CD8-positive, alpha-beta memory T cell (primary cell): ENCODE data around the gene PIP4K2B. TPM values are rescaled to one million over a fixed set of nuclear protein-coding genes. Genes with fewer than 3 reads are reported as not detected.

Experiments
- CTCF ChIA-PET: fragments of 350-600 bp; sonication (Branson Sonifier 250); formaldehyde crosslinking; loops from one replicate; lab custom pipeline; 2021; ENCODE audit warnings: antibody characterized with exemption; lab: Charles Lee
- POLR2A ChIA-PET: fragments of 350-600 bp; sonication (Branson Sonifier 250); formaldehyde crosslinking; loops from one replicate; lab custom pipeline; 2021; ENCODE audit warnings: antibody characterized with exemption; lab: Charles Lee
- DNase-seq, 5 donors: peaks; one replicate each; pipeline versions ENCODE4 v3.0.0 to v3.0.0-alpha.2; 2020 to 2022; ENCODE audit warnings: mixed read lengths in 1 of 5
- H3K27ac ChIP-seq: one replicate; pipeline ENCODE4 v1.7.0; 2013; ENCODE audit warnings: low read depth, mild to moderate bottlenecking, low read length, moderate library complexity
- H3K27me3 ChIP-seq: 2 replicates; pipeline ENCODE4 v1.7.0; 2013; ENCODE audit warnings: low read length, mild to moderate bottlenecking; ENCODE audit not compliant: insufficient read depth, poor library complexity, severe bottlenecking
- H3K36me3 ChIP-seq: 2 replicates; pipeline ENCODE4 v1.7.0; 2013; ENCODE audit warnings: mild to moderate bottlenecking, low read length, moderate library complexity; ENCODE audit not compliant: insufficient read depth
- H3K4me1 ChIP-seq: 2 replicates; pipeline ENCODE4 v1.7.0; 2013; ENCODE audit warnings: mild to moderate bottlenecking, low read length, moderate library complexity; ENCODE audit not compliant: insufficient read depth
- H3K4me3 ChIP-seq: 2 replicates; pipeline ENCODE4 v1.7.0; 2013; ENCODE audit warnings: mild to moderate bottlenecking, low read length
- H3K9me3 ChIP-seq: 2 replicates; pipeline ENCODE4 v1.7.0; 2013; ENCODE audit warnings: mild to moderate bottlenecking, low read length
- H3K27ac Mint-ChIP-seq, 8 donors: one replicate each; pipeline ENCODE4 v1.8.0; 2020 to 2021; ENCODE audit warnings: mixed read lengths in 8 of 8, mild to moderate bottlenecking in 6 of 8, inconsistent platforms in 3 of 8, moderate library complexity in 3 of 8
- H3K27me3 Mint-ChIP-seq, 2 donors: one replicate each; pipeline ENCODE4 v1.8.0; 2020 to 2021; ENCODE audit warnings: mixed read lengths in 2 of 2, mild to moderate bottlenecking in 1 of 2, moderate library complexity in 1 of 2
- H3K36me3 Mint-ChIP-seq, 3 donors: one replicate each; pipeline ENCODE4 v1.8.0; 2020 to 2021; ENCODE audit warnings: mixed read lengths in 3 of 3, inconsistent platforms in 1 of 3, mild to moderate bottlenecking in 1 of 3
- H3K4me1 Mint-ChIP-seq, 3 donors: one replicate each; pipeline ENCODE4 v1.8.0; 2020 to 2021; ENCODE audit warnings: mixed read lengths in 3 of 3, inconsistent platforms in 1 of 3, mild to moderate bottlenecking in 1 of 3
- H3K4me3 Mint-ChIP-seq, 7 donors: one replicate each; pipeline ENCODE4 v1.8.0; 2020 to 2021; ENCODE audit warnings: mixed read lengths in 7 of 7, mild to moderate bottlenecking in 6 of 7, moderate library complexity in 4 of 7, inconsistent platforms in 2 of 7
- H3K9me3 Mint-ChIP-seq, 5 donors: one replicate each; pipeline ENCODE4 v1.8.0; 2020 to 2022; ENCODE audit warnings: mixed read lengths in 5 of 5, mild to moderate bottlenecking in 3 of 5, moderate library complexity in 2 of 5, inconsistent platforms in 1 of 5
- polyA plus RNA-seq: library from polyadenylated mRNA; unstranded; fragments of 300-500 nt; fragmentation: Illumina TruSeq; gene quantifications from one replicate; pipeline ENCODE4 v1.2.3, GENCODE V29; 2021
- total RNA-seq, 2 experiments: library from RNA; stranded (reverse); gene quantifications; one replicate each; pipeline ENCODE4 v1.2.3, GENCODE V29; 2021

Gene PIP4K2B
- total and polyA plus RNA-seq, 3 experiments from 2014 or later = 17.4 to 44.6 (median 43.4) TPM

- Mint-ChIP-seq H3K9me3 (no peaks in the 10 kb centered on the region), H3K4me3 (peak overlapping the region; percentile 76 to 92 (median 86)), H3K4me1 (peaks cover 32 to 43% (median 38%) of the 10 kb centered on the region in 3 donors), H3K27ac (peak overlapping the region; percentile 52 to 94 (median 90)), H3K36me3 (peaks cover 0 to 53% (median 13%) of the 10 kb centered on the region in 3 donors), H3K27me3 (no peaks in the 10 kb centered on the region)
- DNase-seq = no peak
- Histone ChIP-seq H3K4me1 (peaks cover 31% of the 10 kb centered on the region), H3K27ac (peak overlapping the region; percentile 67), H3K4me3 (peak overlapping the region; percentile 78), H3K36me3 (peaks cover 19% of the 10 kb centered on the region), H3K9me3 (no peaks in the 10 kb centered on the region), H3K27me3 (no peaks in the 10 kb centered on the region)
- ChIA-PET POLR2A (no interaction called here), CTCF (no interaction called here)
Measured at GRCh38 chr17:38800237-38800760, 943 bp upstream of the PIP4K2B start.

DNA sequence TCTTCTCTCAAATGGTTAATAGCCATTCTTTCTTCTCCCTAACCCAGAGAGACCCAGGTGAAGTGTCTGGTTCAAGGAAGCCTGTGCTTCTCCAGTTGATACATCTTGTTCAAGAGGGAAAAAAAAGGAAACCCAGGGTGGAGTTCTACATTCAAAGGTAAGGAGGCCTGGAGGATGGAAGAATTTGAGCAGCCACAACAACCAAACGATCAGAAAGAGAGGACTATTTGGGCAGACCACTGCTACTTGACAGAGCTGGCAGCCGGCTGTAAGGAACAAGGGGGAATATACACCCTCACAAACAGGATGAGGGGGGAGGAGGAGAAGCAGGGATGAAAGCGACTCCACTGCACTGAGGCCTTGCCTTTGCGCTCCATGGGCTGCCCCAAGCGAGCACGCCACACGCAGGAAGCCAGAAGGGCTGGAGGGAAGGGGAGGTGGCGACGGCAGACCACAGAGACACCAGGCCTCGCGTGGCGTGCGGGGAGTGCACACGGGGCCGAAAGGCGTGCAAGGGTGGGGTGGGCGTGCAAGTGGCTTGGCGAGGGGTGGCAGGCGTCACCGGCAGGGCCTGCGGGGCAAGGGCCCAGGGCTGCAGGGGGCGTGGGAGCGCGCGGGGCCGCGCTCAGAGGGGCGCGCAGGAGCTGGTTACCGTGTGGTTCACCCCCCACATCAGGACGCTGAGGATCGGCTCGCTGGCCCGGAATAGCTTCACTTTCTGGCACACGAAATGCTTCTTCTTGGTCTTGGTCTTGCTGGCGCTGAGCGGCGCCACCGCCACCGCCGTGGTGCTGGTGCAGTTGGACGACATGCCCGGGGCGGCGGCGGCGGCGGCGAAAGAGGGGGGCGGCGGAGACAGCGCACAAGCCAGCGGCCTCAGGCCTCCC is 499 bp downstream of the PIP4K2B start:
- Histone ChIP-seq H3K36me3 (peaks cover 19% of the 10 kb centered on the region), H3K9me3 (no peaks in the 10 kb centered on the region), H3K27ac (peak overlapping the region; percentile 65), H3K27me3 (no peaks in the 10 kb centered on the region), H3K4me1 (peaks cover 31% of the 10 kb centered on the region), H3K4me3 (peak overlapping the region; percentile 65)
- ChIA-PET CTCF (interaction anchor here (0.8 to 1.9 kb wide), 2 partner anchors 20 to 376 kb away, joined by 3 to 5 read pairs; no protein-coding TSS in a partner anchor), POLR2A (interaction anchor here (0.9 to 1.5 kb wide), 6 partner anchors 26 to 354 kb away, joined by 3 to 9 read pairs (median 4); partner anchors contain the start of genes CWC25, LASP1 and RPL23)
- Mint-ChIP-seq H3K4me3 (peak overlapping the region; percentile 88 to 100 (median 93)), H3K9me3 (no peaks in the 10 kb centered on the region), H3K4me1 (peaks cover 35 to 55% (median 47%) of the 10 kb centered on the region in 3 donors), H3K36me3 (peaks cover 0 to 56% (median 9%) of the 10 kb centered on the region in 3 donors), H3K27ac (peak overlapping the region; percentile 80 to 97 (median 94)), H3K27me3 (no peaks in the 10 kb centered on the region)
- DNase-seq = peak in 4 of 5 donors; percentile 42 to 70 (median 58)

DNA sequence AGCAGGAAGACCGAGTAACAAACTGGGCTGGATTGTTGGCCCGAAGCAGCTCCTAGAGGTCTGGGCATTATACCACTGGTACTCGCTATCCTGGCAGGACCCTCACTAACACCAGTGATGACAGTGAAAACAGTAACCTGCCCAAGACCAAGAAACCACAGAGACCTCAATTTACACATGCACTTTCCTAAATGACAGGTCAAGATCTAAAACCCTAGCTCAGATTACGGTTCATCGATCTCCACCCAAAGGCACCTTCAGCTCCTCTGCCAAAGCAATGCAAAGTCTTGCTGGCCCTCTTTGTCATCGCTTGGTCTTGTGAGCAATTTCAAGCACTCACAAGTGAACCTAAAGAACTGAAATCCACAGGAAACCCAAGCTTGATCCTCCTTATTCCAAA is 1.5 kb downstream of the PIP4K2B start:
- peaks cover 0 to 53% (median 8%) of the 10 kb centered on the region in 3 donors for H3K36me3 Mint-ChIP-seq
- ChIA-PET CTCF (interaction anchor here (1.9 kb wide), 1 partner anchor 377 kb away, joined by 5 read pairs; no protein-coding TSS in a partner anchor), POLR2A (no interaction called here)
- H3K4me1 ChIP-seq = peaks cover 31% of the 10 kb centered on the region
- H3K36me3 ChIP-seq = peaks cover 18% of the 10 kb centered on the region
- peak overlapping the region; percentile 65 for H3K4me3 ChIP-seq
- no peaks in the 10 kb centered on the region for H3K9me3 ChIP-seq
- no peak for DNase-seq
- peaks cover 35 to 58% (median 50%) of the 10 kb centered on the region in 3 donors for H3K4me1 Mint-ChIP-seq
- no peaks in the 10 kb centered on the region for H3K27me3 Mint-ChIP-seq
- peak overlapping the region; percentile 88 to 100 (median 93) for H3K4me3 Mint-ChIP-seq
- no peaks in the 10 kb centered on the region for H3K27me3 ChIP-seq
- H3K27ac Mint-ChIP-seq = peak overlapping the region; percentile 80 to 97 (median 93)
- no peaks in the 10 kb centered on the region for H3K9me3 Mint-ChIP-seq
- H3K27ac ChIP-seq = no peak overlapping the region

- Mint-ChIP-seq H3K4me3 (peak overlapping the region; percentile 88 to 100 (median 93)), H3K36me3 (peaks cover 0 to 52% (median 6%) of the 10 kb centered on the region in 3 donors), H3K9me3 (no peaks in the 10 kb centered on the region), H3K27ac (peak overlapping the region; percentile 35 to 97 (median 91)), H3K27me3 (no peaks in the 10 kb centered on the region), H3K4me1 (peaks cover 39 to 64% (median 55%) of the 10 kb centered on the region in 3 donors)
- ChIA-PET CTCF (no interaction called here), POLR2A (no interaction called here)
- no peaks in the 10 kb centered on the region for H3K27me3 ChIP-seq
- DNase-seq = no peak
- H3K9me3 ChIP-seq = no peaks in the 10 kb centered on the region
- peaks cover 11% of the 10 kb centered on the region for H3K36me3 ChIP-seq
- H3K4me3 ChIP-seq = no peak overlapping the region
- H3K27ac ChIP-seq = no peak overlapping the region
- peaks cover 31% of the 10 kb centered on the region for H3K4me1 ChIP-seq
Measured at GRCh38 chr17:38797158-38797490, 2.2 kb downstream of the PIP4K2B start.

DNA sequence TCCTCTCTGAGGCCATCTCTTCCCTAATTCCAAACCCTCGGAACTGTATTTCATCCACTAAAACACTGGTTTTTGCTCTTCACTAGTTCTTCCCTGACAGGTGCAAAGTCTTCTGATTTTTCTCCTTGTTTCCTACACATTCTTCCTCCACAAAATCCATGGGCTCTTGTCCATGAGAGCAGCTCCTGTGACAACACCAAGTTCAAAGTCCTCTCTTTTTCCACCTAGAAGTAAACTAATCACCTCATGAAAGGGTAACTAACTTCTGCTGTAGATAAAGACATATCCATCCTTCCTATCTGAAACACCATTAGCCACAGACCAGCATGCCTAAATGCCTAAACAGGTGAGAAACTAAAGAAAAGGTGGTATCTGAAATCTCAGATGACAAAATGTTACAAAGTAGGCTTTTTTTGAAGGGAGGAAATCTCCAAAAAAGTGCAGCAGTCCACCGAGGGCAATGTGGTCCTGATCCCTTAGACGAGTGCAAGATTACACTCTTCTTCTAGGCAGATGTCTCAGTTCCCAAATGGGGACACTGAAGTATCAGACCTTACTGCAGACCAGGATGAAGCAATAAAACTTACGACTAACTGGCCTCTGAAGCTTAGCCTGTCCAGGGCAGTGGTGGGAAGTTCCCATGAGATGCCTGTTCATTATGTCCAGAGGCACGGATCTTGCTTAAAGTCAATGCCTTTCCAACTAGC is 2.8 kb downstream of the PIP4K2B start:
- DNase-seq = no peak
- Histone ChIP-seq H3K36me3 (peaks cover 6% of the 10 kb centered on the region), H3K4me1 (peaks cover 31% of the 10 kb centered on the region), H3K9me3 (no peaks in the 10 kb centered on the region), H3K4me3 (no peak overlapping the region), H3K27ac (no peak overlapping the region), H3K27me3 (no peaks in the 10 kb centered on the region)
- H3K27ac Mint-ChIP-seq = peak overlapping the region in 7 of 8 donors; percentile 35 to 96 (median 90)
- H3K4me3 Mint-ChIP-seq = peak overlapping the region; percentile 16 to 100 (median 91)
- peaks cover 0 to 50% (median 4%) of the 10 kb centered on the region in 3 donors for H3K36me3 Mint-ChIP-seq
- no peaks in the 10 kb centered on the region for H3K27me3 Mint-ChIP-seq
- H3K9me3 Mint-ChIP-seq = no peaks in the 10 kb centered on the region
- peaks cover 39 to 66% (median 56%) of the 10 kb centered on the region in 3 donors for H3K4me1 Mint-ChIP-seq
- POLR2A ChIA-PET = no interaction called here
- CTCF ChIA-PET = no interaction called here

- Mint-ChIP-seq H3K36me3 (peaks cover 0 to 52% (median 0%) of the 10 kb centered on the region in 3 donors), H3K27ac (peak overlapping the region in 2 of 8 donors; percentile 65 to 68), H3K9me3 (no peaks in the 10 kb centered on the region), H3K27me3 (no peaks in the 10 kb centered on the region), H3K4me3 (peak overlapping the region in 1 of 7 donors; percentile 31), H3K4me1 (peaks cover 33 to 72% (median 64%) of the 10 kb centered on the region in 3 donors)
- H3K27ac ChIP-seq = no peak overlapping the region
- H3K4me3 ChIP-seq = no peak overlapping the region
- POLR2A ChIA-PET = interaction anchor here (0.6 to 0.7 kb wide), 2 partner anchors 360 to 831 kb away, joined by 6 to 11 read pairs; no protein-coding TSS in a partner anchor
- no peaks in the 10 kb centered on the region for H3K9me3 ChIP-seq
- no peaks in the 10 kb centered on the region for H3K27me3 ChIP-seq
- H3K36me3 ChIP-seq = no peaks in the 10 kb centered on the region
- peaks cover 24% of the 10 kb centered on the region for H3K4me1 ChIP-seq
- DNase-seq = no peak
- CTCF ChIA-PET = interaction anchor here (0.7 to 1.5 kb wide), 2 partner anchors 48 to 371 kb away, joined by 3 to 4 read pairs; no protein-coding TSS in a partner anchor
Measured at GRCh38 chr17:38794221-38794620, 5.1 kb downstream of the PIP4K2B start.

GRCh38 chr17:38791162-38791561 is 8.2 kb downstream of the PIP4K2B start:
- Histone ChIP-seq H3K9me3 (no peaks in the 10 kb centered on the region), H3K4me3 (no peak overlapping the region), H3K27me3 (no peaks in the 10 kb centered on the region), H3K27ac (no peak overlapping the region), H3K36me3 (peaks cover 9% of the 10 kb centered on the region), H3K4me1 (no peaks in the 10 kb centered on the region)
- Mint-ChIP-seq H3K36me3 (peaks cover 0 to 55% (median 3%) of the 10 kb centered on the region in 3 donors), H3K4me3 (no peak overlapping the region), H3K27ac (peak overlapping the region in 2 of 8 donors; percentile 24 to 75), H3K4me1 (peaks cover 8 to 48% (median 42%) of the 10 kb centered on the region in 3 donors), H3K27me3 (no peaks in the 10 kb centered on the region), H3K9me3 (no peaks in the 10 kb centered on the region)
- POLR2A ChIA-PET = no interaction called here
- DNase-seq = no peak
- CTCF ChIA-PET = no interaction called here
